Heart left ventricle (tissue), 16 donors: ENCODE measurements around the gene TP53I3. TPM values are rescaled to one million over a fixed set of nuclear protein-coding genes. Genes with fewer than 3 reads are reported as not detected.

Source experiments
- ATAC-seq, 4 donors: fragments of 200-7000 bp; cut with Tn5 transposase; one replicate each; pipeline ENCODE4 v1.9.1; 2020 to 2022; ENCODE audit warnings: moderate library complexity in 4 of 4, mild to moderate bottlenecking in 3 of 4, moderate number of reproducible peaks in 1 of 4
- DNase-seq, 5 donors: peaks; one replicate each; pipeline ENCODE4 v3.0.0-alpha.2; 2020
- H3K27ac ChIP-seq, 12 donors: fragments of 200-600 bp; sonication (generic) in 4 of 12; one replicate each; pipeline versions ENCODE4 v1.5.0 to v1.8.0; 2016 to 2022; ENCODE audit warnings: mild to moderate bottlenecking in 2 of 12
- H3K27me3 ChIP-seq, 9 donors: fragments of 200-600 bp; sonication (generic) in 2 of 9; one replicate each; pipeline versions ENCODE4 v1.5.1 to v1.8.0; 2016 to 2022; ENCODE audit warnings: mild to moderate bottlenecking in 3 of 9
- H3K36me3 ChIP-seq, 9 donors: fragments of 200-600 bp; sonication (generic) in 2 of 9; one replicate each; pipeline versions ENCODE4 v1.5.0 to v1.8.0; 2018 to 2022; ENCODE audit warnings: mild to moderate bottlenecking in 2 of 9
- H3K4me1 ChIP-seq, 12 donors: fragments of 200-600 bp; sonication (generic) in 4 of 12; one replicate each; pipeline versions ENCODE4 v1.5.0 to v1.8.0; 2016 to 2022; ENCODE audit warnings: mild to moderate bottlenecking in 3 of 12
- H3K4me3 ChIP-seq, 12 donors: fragments of 200-600 bp; sonication (generic) in 4 of 12; one replicate each; pipeline versions ENCODE4 v1.5.0 to v1.8.0; 2017 to 2022; ENCODE audit warnings: mild to moderate bottlenecking in 9 of 12, moderate library complexity in 4 of 12
- H3K9me3 ChIP-seq, 12 donors: fragments of 200-600 bp; sonication (generic) in 4 of 12; one replicate each; pipeline versions ENCODE4 v1.5.0 to v1.8.0; 2016 to 2022; ENCODE audit warnings: mild to moderate bottlenecking in 1 of 12
- CTCF ChIP-seq, 12 donors: fragments of 200-600 bp; sonication (generic) in 4 of 12; IDR thresholded peaks; one replicate each; pipeline versions ENCODE4 v1.5.0 to v1.8.0; 2018 to 2022; ENCODE audit warnings: antibody characterized with exemption in 12 of 12, mild to moderate bottlenecking in 5 of 12
- POLR2A ChIP-seq, 2 donors: fragments of 450-650 bp; IDR thresholded peaks; one replicate each; pipeline ENCODE4 v1.6.1; 2017; ENCODE audit warnings: antibody characterized with exemption in 2 of 2, mild to moderate bottlenecking in 2 of 2, moderate library complexity in 2 of 2
- WGBS, 4 donors: extraction: QIAGEN DNeasy Blood & Tissue Kit in 2 of 4; methylation state at CpG; one replicate each; pipeline versions ENCODE4 v1.1.5 to v1.1.7; 2013 to 2018; 5-methylcytosine and 5-hydroxymethylcytosine counted together
- intact Hi-C, 10 donors: fragments of 100-400 bp; cut with DNase I; formaldehyde crosslinking; loops; one replicate each; pipeline versions ENCODE4 v1.11.1 to v1.14.2; 2022
- polyA plus RNA-seq, 2 donors: library from polyadenylated mRNA; stranded (reverse); fragments of 200-250 nt; gene quantifications; one replicate each; pipeline ENCODE4 v1.2.3, GENCODE V29; 2013
- total RNA-seq, 9 donors: library from RNA; depleted of rRNA in 2 of 9; stranded (reverse); fragments of >200 nt in 2 of 9; fragmentation: NEBNext Ultra II Directional in 3 of 9; extraction: Animal tissue kit (Norgen Biotek cat#: 25700) in 3 of 9; gene quantifications; one replicate each; pipeline versions ENCODE4 v1.1.0 to v1.2.4, GENCODE V29; 2016 to 2023
- donor health status: ischemic (EF 13 %, LVEDD 7.1; RV severe dilation, severe dysfunction).
- donor health status: healthy with polysubstance abuse.
- donor health status: DM: no; HTN: yes; CAD: no.
- donor health status: DM: no; HTN: no; CAD: no.
- donor health status: ischemic (EF 25% LVEDD 6.9; RV normal size, moderate dysfunction).
- donor health status: ischemic (EF 25% LVEDD 5.7; RV mildly dilated, moderate dysfunction).
- donor health status: healthy.
- donor health status: DM: yes; HTN: yes; CAD: no.
- donor health status: ischemic (EF 35%, LVEDD 5.7; RV mildly dilated, moderate dysfunction).
- donor health status: nonischemic (EF 11% LVEDD 7.7; RV severe dilation, severe dysfunction).
- donor health status: DM: yes; HTN: yes; CAD: no.
- donor health status: PGD.
- donor health status: ischemic (EF 29% LVEDD 5.4; RV normal size, mild dysfunction).
- donor health status: nonischemic (EF 23%, LVEDD 6.1; RV moderate dilation, normal function).

TP53I3 gene
- total and polyA plus RNA-seq, 11 donors = 4.7 to 23.3 (median 13.9) TPM

GRCh38 chr2:24105816-24106215 is 21.2 kb upstream of the TP53I3 start:
- Histone ChIP-seq H3K9me3 (peaks cover 0 to 15% (median 0%) of the 10 kb centered on the region in 12 donors), H3K4me3 (no peak overlapping the region), H3K4me1 (peaks cover 0 to 4% (median 0%) of the 10 kb centered on the region in 12 donors), H3K36me3 (peaks cover 0 to 7% (median 0%) of the 10 kb centered on the region in 9 donors), H3K27me3 (no peaks in the 10 kb centered on the region), H3K27ac (no peak overlapping the region)
- ATAC-seq (no peak), DNase-seq (no peak)
- intact Hi-C loops = no loop called here
- no peak for TF ChIP-seq POLR2A (IDR thresholded peaks at IDR 0.05)
- TF ChIP-seq CTCF (IDR thresholded peaks at IDR 0.05) = no peak
- 22 to 48% (median 47%) methylated on average over 2 of the region's 2 CpGs for WGBS, 4 donors

- no peak overlapping the region for H3K4me3 ChIP-seq
- peak in 1 of 4 donors; percentile 55 for ATAC-seq
- peaks cover 0 to 7% (median 0%) of the 10 kb centered on the region in 9 donors for H3K36me3 ChIP-seq
- H3K4me1 ChIP-seq = peaks cover 0 to 3% (median 0%) of the 10 kb centered on the region in 12 donors
- WGBS, 4 donors = 50 to 61% (median 61%) methylated on average over 4 of the region's 4 CpGs
- no peak overlapping the region for H3K27ac ChIP-seq
- TF ChIP-seq CTCF (IDR thresholded peaks at IDR 0.05) = no peak
- TF ChIP-seq POLR2A (IDR thresholded peaks at IDR 0.05) = no peak
- intact Hi-C loops = no loop called here
- no peaks in the 10 kb centered on the region for H3K27me3 ChIP-seq
- peaks cover 0 to 19% (median 0%) of the 10 kb centered on the region in 12 donors for H3K9me3 ChIP-seq
- DNase-seq = no peak
Measured at GRCh38 chr2:24104906-24105305, 20.3 kb upstream of the TP53I3 start.

GRCh38 chr2:24104110-24104650 is 19.5 kb upstream of the TP53I3 start:
- ATAC-seq (no peak), DNase-seq (no peak)
- Histone ChIP-seq H3K27me3 (no peaks in the 10 kb centered on the region), H3K27ac (no peak overlapping the region), H3K4me3 (no peak overlapping the region), H3K9me3 (peaks cover 0 to 19% (median 0%) of the 10 kb centered on the region in 12 donors), H3K4me1 (peaks cover 0 to 3% (median 0%) of the 10 kb centered on the region in 12 donors), H3K36me3 (peaks cover 0 to 7% (median 0%) of the 10 kb centered on the region in 9 donors)
- intact Hi-C loops = no loop called here
- 94 to 99% (median 96%) methylated on average over 8 of the region's 8 CpGs for WGBS, 4 donors
- TF ChIP-seq CTCF (IDR thresholded peaks at IDR 0.05) (no peak), POLR2A (IDR thresholded peaks at IDR 0.05) (no peak)

GRCh38 chr2:24102677-24103076 is 18.0 kb upstream of the TP53I3 start:
- no peak for DNase-seq
- Histone ChIP-seq H3K27me3 (no peaks in the 10 kb centered on the region), H3K27ac (no peak overlapping the region), H3K4me1 (peaks cover 0 to 3% (median 0%) of the 10 kb centered on the region in 12 donors), H3K36me3 (peaks cover 0 to 7% (median 0%) of the 10 kb centered on the region in 9 donors), H3K9me3 (peaks cover 0 to 17% (median 0%) of the 10 kb centered on the region in 12 donors), H3K4me3 (no peak overlapping the region)
- TF ChIP-seq CTCF (IDR thresholded peaks at IDR 0.05) (no peak), POLR2A (IDR thresholded peaks at IDR 0.05) (no peak)
- WGBS, 4 donors = 89 to 94% (median 92%) methylated on average over 1 of the region's 1 CpG
- intact Hi-C loops = no loop called here
- no peak for ATAC-seq
